Astrocyte of the hippocampus (primary cell): Measurements from ENCODE around the gene MPPE1.
"Not testable (repeated sequence)": the region's sequence is repeated elsewhere in the genome, so short reads cannot be mapped to it uniquely, and the experiment has no call there.

ENCODE experiments used
- DNase-seq: peaks from one replicate; pipeline ENCODE4 v3.0.0; 2011; ENCODE audit warnings: low read depth, low spot score

Gene MPPE1

GRCh38 chr18:11925800-11926481 is 17.8 kb upstream of the MPPE1 start:
- no peak for DNase-seq

GRCh38 chr18:11923450-11923849 is 15.3 kb upstream of the MPPE1 start:
- no peak for DNase-seq

GRCh38 chr18:11919522-11919921 is 11.4 kb upstream of the MPPE1 start:
- not testable (repeated sequence) for DNase-seq

- not testable (repeated sequence) for DNase-seq
These were observed 8.8 kb upstream of the MPPE1 start for GRCh38 chr18:11916880-11917279.

GRCh38 chr18:11909591-11910026 is 1.5 kb upstream of the MPPE1 start:
- peak; percentile 18 for DNase-seq

- DNase-seq, result no peak
These were observed 941 bp upstream of the MPPE1 start for GRCh38 chr18:11909061-11909455.

GRCh38 chr18:11906926-11907874 is 917 bp downstream of the MPPE1 start:
- no peak for DNase-seq

- DNase-seq, result no peak
These were observed 1.9 kb downstream of the MPPE1 start for GRCh38 chr18:11906176-11906575.

GRCh38 chr18:11905613-11906012 is 2.5 kb downstream of the MPPE1 start:
- no peak for DNase-seq

GRCh38 chr18:11902522-11903292 is 5.4 kb downstream of the MPPE1 start:
- DNase-seq, result peak; percentile 35

GRCh38 chr18:11901826-11902438 is 6.2 kb downstream of the MPPE1 start:
- no peak for DNase-seq

- no peak for DNase-seq
These were observed 9.1 kb downstream of the MPPE1 start for GRCh38 chr18:11899063-11899462.

GRCh38 chr18:11897781-11898180 is 10.3 kb downstream of the MPPE1 start:
- DNase-seq, result no peak

- not testable (repeated sequence) for DNase-seq
These were observed 15.7 kb downstream of the MPPE1 start for GRCh38 chr18:11892438-11892837.

- no peak for DNase-seq
These were observed 16.4 kb downstream of the MPPE1 start for GRCh38 chr18:11891737-11892136.

- DNase-seq, result no peak
These were observed 18.8 kb downstream of the MPPE1 start for GRCh38 chr18:11889284-11889683.

GRCh38 chr18:11888726-11889125 is 19.4 kb downstream of the MPPE1 start:
- no peak for DNase-seq

GRCh38 chr18:11887328-11888128 is 20.6 kb downstream of the MPPE1 start:
- DNase-seq, result peak; percentile 9

- DNase-seq, result no peak
These were observed 21.5 kb downstream of the MPPE1 start for GRCh38 chr18:11886577-11887110.

GRCh38 chr18:11885278-11885947 is 22.7 kb downstream of the MPPE1 start:
- DNase-seq, result no peak
